ENCODE measurements around the gene CCDC138. TPM values are rescaled to one million over a fixed set of nuclear protein-coding genes. Genes with fewer than 3 reads are reported as not detected.

Gene CCDC138
- total and polyA plus RNA-seq, 8 donors: 3.8 to 22.6 (median 18.8) TPM

DNA sequence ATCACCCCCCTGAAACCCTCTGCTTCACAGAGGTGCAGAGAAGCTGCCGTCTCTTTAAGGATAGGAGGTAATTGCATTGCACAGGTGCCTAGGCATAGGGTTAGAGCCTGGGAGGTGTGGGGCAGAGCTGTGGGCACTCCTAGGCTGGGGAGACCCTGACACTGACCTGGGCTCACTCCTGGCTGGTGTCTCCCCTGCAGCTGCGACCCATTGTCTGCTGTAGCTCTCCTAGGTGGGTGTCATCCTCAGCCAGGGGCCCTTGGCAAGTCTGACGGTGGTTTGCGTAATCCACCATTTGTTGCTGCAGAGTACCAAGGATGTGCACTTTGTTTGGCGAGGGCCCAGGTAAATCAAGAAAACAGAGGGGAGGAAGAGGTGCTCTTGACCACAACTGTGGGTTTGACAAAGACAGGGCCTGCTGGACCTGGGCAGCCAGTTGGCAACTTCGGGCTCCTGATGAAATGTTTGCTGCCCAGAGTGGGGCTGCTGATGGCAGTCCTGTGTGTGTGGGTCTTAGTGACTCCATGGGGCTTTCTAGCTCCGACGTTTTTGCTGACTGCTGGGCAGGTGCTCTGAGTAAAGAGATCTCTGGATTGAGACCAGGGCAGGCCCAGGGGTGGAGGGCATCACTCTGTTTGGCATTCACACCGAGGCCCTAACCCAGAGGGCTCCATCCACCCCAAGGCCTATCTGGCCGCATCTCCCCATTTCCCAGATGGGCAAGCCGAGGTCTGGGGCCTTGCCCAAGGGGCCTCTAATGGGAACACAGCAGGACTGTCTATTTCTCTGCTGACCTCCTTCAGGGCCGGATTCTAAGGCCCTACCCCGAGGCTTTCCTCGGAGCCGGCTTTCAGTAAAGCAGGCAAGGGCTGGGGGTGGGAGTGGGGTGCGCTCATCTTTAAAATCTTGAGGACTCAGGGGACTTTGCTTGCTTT, 134.8 kb downstream of the CCDC138 start:
- TF ChIP-seq, protein P1, sequence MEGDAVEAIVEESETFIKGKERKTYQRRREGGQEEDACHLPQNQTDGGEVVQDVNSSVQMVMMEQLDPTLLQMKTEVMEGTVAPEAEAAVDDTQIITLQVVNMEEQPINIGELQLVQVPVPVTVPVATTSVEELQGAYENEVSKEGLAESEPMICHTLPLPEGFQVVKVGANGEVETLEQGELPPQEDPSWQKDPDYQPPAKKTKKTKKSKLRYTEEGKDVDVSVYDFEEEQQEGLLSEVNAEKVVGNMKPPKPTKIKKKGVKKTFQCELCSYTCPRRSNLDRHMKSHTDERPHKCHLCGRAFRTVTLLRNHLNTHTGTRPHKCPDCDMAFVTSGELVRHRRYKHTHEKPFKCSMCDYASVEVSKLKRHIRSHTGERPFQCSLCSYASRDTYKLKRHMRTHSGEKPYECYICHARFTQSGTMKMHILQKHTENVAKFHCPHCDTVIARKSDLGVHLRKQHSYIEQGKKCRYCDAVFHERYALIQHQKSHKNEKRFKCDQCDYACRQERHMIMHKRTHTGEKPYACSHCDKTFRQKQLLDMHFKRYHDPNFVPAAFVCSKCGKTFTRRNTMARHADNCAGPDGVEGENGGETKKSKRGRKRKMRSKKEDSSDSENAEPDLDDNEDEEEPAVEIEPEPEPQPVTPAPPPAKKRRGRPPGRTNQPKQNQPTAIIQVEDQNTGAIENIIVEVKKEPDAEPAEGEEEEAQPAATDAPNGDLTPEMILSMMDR (IDR thresholded peaks at IDR 0.05): no peak
- Histone ChIP-seq H3K36me3 (no peaks in the 10 kb centered on the region), H3K27me3 (no peaks in the 10 kb centered on the region), H3K4me1 (no peaks in the 10 kb centered on the region), H3K27ac (no peak overlapping the region), H3K9me3 (no peaks in the 10 kb centered on the region), H3K4me3 (no peak overlapping the region)
- intact Hi-C loops (cut with DNase I): no loop called here
- DNase-seq: no peak
- ATAC-seq: no peak

GRCh38 chr2:108922141-108922915, 135.8 kb downstream of the CCDC138 start:
- no peak overlapping the region for H3K27ac ChIP-seq
- TF ChIP-seq, protein P1 (IDR thresholded peaks at IDR 0.05): no peak
- ATAC-seq (no peak), DNase-seq (no peak)
- no peaks in the 10 kb centered on the region for H3K36me3 ChIP-seq
- H3K9me3 ChIP-seq: no peaks in the 10 kb centered on the region
- intact Hi-C loops (cut with DNase I): no loop called here
- H3K4me1 ChIP-seq: no peaks in the 10 kb centered on the region
- H3K27me3 ChIP-seq: no peaks in the 10 kb centered on the region
- H3K4me3 ChIP-seq: no peak overlapping the region

- intact Hi-C loops (cut with DNase I): no loop called here
- H3K27ac ChIP-seq: no peak overlapping the region
- ATAC-seq: peak; percentile 82
- no peaks in the 10 kb centered on the region for H3K27me3 ChIP-seq
- no peak overlapping the region for H3K4me3 ChIP-seq
- H3K9me3 ChIP-seq: no peaks in the 10 kb centered on the region
- TF ChIP-seq, protein P1 (IDR thresholded peaks at IDR 0.05): no peak
- H3K36me3 ChIP-seq: no peaks in the 10 kb centered on the region
- no peaks in the 10 kb centered on the region for H3K4me1 ChIP-seq
- peak in 1 of 4 donors; percentile 34 for DNase-seq
Measured at GRCh38 chr2:108923019-108923700, 136.6 kb downstream of the CCDC138 start.

GRCh38 chr2:108923736-108924579, 137.4 kb downstream of the CCDC138 start:
- Histone ChIP-seq H3K27me3 (no peaks in the 10 kb centered on the region), H3K9me3 (no peaks in the 10 kb centered on the region), H3K36me3 (no peaks in the 10 kb centered on the region), H3K4me3 (no peak overlapping the region), H3K4me1 (no peaks in the 10 kb centered on the region), H3K27ac (no peak overlapping the region)
- intact Hi-C loops (cut with DNase I): no loop called here
- no peak for ATAC-seq
- DNase-seq: no peak
- TF ChIP-seq, protein P1 (IDR thresholded peaks at IDR 0.05): no peak
